CD14-positive monocyte (primary cell): ENCODE data around the gene DHRS3. TPM values are rescaled to one million over a fixed set of nuclear protein-coding genes. Genes with fewer than 3 reads are reported as not detected.

Source experiments
- DNase-seq, 3 donors: peaks; one replicate each; pipeline ENCODE4 v3.0.0-alpha.2; 2011 to 2022
- H2AFZ ChIP-seq: 2 replicates; pipeline ENCODE4 v1.6.0; 2012; ENCODE audit warnings: mild to moderate bottlenecking, low read depth, low read length, inconsistent platforms; ENCODE audit not compliant: insufficient read depth, poor library complexity, severe bottlenecking
- H3K27ac ChIP-seq, 2 donors: 1 replicate in 1 of 2; 2 replicates in 1 of 2; pipeline ENCODE4 v1.5.1; 2012 to 2013; ENCODE audit warnings: low read length in 2 of 2, control low read depth in 1 of 2, inconsistent platforms in 1 of 2, low read depth in 1 of 2, mild to moderate bottlenecking in 1 of 2
- H3K27me3 ChIP-seq, 2 donors: one replicate each; pipeline versions ENCODE4 v1.6.0 to v1.6.1; 2011 to 2013; ENCODE audit warnings: low read length in 2 of 2; ENCODE audit not compliant: control insufficient read depth in 2 of 2, insufficient read depth in 2 of 2
- H3K36me3 ChIP-seq, 2 donors: replicated peaks in 1 of 2; 1 replicate in 1 of 2; 2 replicates in 1 of 2; pipeline versions ENCODE4 v1.5.1 to v1.6.1; 2012 to 2013; ENCODE audit warnings: low read length in 2 of 2, control low read depth in 1 of 2, inconsistent platforms in 1 of 2, mild to moderate bottlenecking in 1 of 2; ENCODE audit not compliant: insufficient read depth in 2 of 2, control insufficient read depth in 1 of 2
- H3K4me1 ChIP-seq, 2 donors: 1 replicate in 1 of 2; 2 replicates in 1 of 2; pipeline versions ENCODE4 v1.5.1 to v1.6.1; 2012 to 2013; ENCODE audit warnings: low read length in 2 of 2, control low read depth in 1 of 2, inconsistent platforms in 1 of 2, mild to moderate bottlenecking in 1 of 2, moderate library complexity in 1 of 2; ENCODE audit not compliant: insufficient read depth in 2 of 2, control insufficient read depth in 1 of 2
- H3K4me2 ChIP-seq: replicated peaks from 2 replicates; pipeline ENCODE3; 2012; ENCODE audit warnings: low read length, moderate library complexity, mild to moderate bottlenecking; ENCODE audit not compliant: poor library complexity, severe bottlenecking; ENCODE audit errors: extremely low read depth
- H3K4me3 ChIP-seq, 3 experiments: fragments of 200-600 bp in 1 of 3; sonication (generic) in 1 of 3; replicated peaks in 1 of 3; 1 replicate in 2 of 3; 2 replicates in 1 of 3; pipeline ENCODE4 v1.5.1; 2011 to 2013; ENCODE audit warnings: low read length in 3 of 3, mild to moderate bottlenecking in 3 of 3, control low read depth in 2 of 3, low read depth in 2 of 3, inconsistent platforms in 1 of 3, moderate library complexity in 1 of 3
- H3K79me2 ChIP-seq: 2 replicates; pipeline ENCODE4 v1.6.0; 2012; ENCODE audit warnings: mild to moderate bottlenecking, control low read depth, inconsistent platforms, low read length, moderate library complexity; ENCODE audit not compliant: insufficient read depth
- H3K9ac ChIP-seq: 2 replicates; pipeline ENCODE4 v1.6.0; 2017; ENCODE audit warnings: low read length, mild to moderate bottlenecking; ENCODE audit not compliant: insufficient read depth, poor library complexity, severe bottlenecking
- H3K9me3 ChIP-seq, 2 donors: replicated peaks in 1 of 2; 1 replicate in 1 of 2; 2 replicates in 1 of 2; pipeline versions ENCODE4 v1.5.1 to v1.6.1; 2012 to 2013; ENCODE audit warnings: low read length in 2 of 2, control low read depth in 1 of 2; ENCODE audit not compliant: control insufficient read depth in 1 of 2, insufficient read depth in 1 of 2
- H4K20me1 ChIP-seq: 2 replicates; pipeline ENCODE4 v1.6.0; 2012; ENCODE audit warnings: mild to moderate bottlenecking, low read length, control low read depth, moderate library complexity; ENCODE audit not compliant: insufficient read depth
- H3K27ac Mint-ChIP-seq, 7 donors: one replicate each; pipeline ENCODE4 v1.8.0; 2020; ENCODE audit warnings: mild to moderate bottlenecking in 7 of 7, mixed read lengths in 7 of 7, moderate library complexity in 6 of 7, inconsistent platforms in 2 of 7
- H3K27me3 Mint-ChIP-seq, 3 donors: one replicate each; pipeline ENCODE4 v1.8.0; 2021 to 2022; ENCODE audit warnings: low read depth in 3 of 3, mild to moderate bottlenecking in 3 of 3, mixed read lengths in 3 of 3, moderate library complexity in 3 of 3, inconsistent platforms in 1 of 3
- H3K36me3 Mint-ChIP-seq, 2 donors: one replicate each; pipeline ENCODE4 v1.8.0; 2020; ENCODE audit warnings: mixed read lengths in 2 of 2, inconsistent platforms in 1 of 2, mild to moderate bottlenecking in 1 of 2
- H3K4me1 Mint-ChIP-seq: one replicate; pipeline ENCODE4 v1.8.0; 2020; ENCODE audit warnings: mild to moderate bottlenecking, mixed read lengths
- H3K4me3 Mint-ChIP-seq, 2 donors: one replicate each; pipeline ENCODE4 v1.8.0; 2020; ENCODE audit warnings: mild to moderate bottlenecking in 2 of 2, mixed read lengths in 2 of 2, moderate library complexity in 1 of 2
- H3K9me3 Mint-ChIP-seq, 7 donors: one replicate each; pipeline ENCODE4 v1.8.0; 2020 to 2022; ENCODE audit warnings: mixed read lengths in 7 of 7, mild to moderate bottlenecking in 6 of 7, moderate library complexity in 6 of 7, inconsistent platforms in 2 of 7
- CTCF ChIP-seq: fragments of 200-600 bp; IDR thresholded peaks from one replicate; pipeline ENCODE4 v1.8.0; 2022; ENCODE audit warnings: antibody characterized with exemption, mild to moderate bottlenecking
- WGBS: methylation state at CpG from one replicate; pipeline ENCODE4 v1.1.5; 2013; ENCODE audit warnings: missing lambda C conversion rate; ENCODE audit not compliant: insufficient coverage; 5-methylcytosine and 5-hydroxymethylcytosine counted together
- intact Hi-C, 2 donors: fragments of 100-400 bp; cut with micrococcal nuclease; formaldehyde crosslinking; loops; one replicate each; pipeline versions ENCODE4 v1.15.0 to v1.15.1; 2023
- polyA plus RNA-seq, 3 donors: library from polyadenylated mRNA; depleted of rRNA in 1 of 3; unstranded in 2 of 3; stranded (reverse) in 1 of 3; fragments of 300-500 nt in 2 of 3; fragments of >200 nt in 1 of 3; fragmentation: Illumina TruSeq in 2 of 3; gene quantifications; 1 replicate in 2 of 3; 2 replicates in 1 of 3; pipeline ENCODE4 v1.2.3, GENCODE V29; 2012 to 2021

Gene DHRS3
- polyA plus RNA-seq, 3 donors: 0.23 to 0.59 (median 0.29) TPM

- Histone ChIP-seq H3K9me3 (peaks cover 0 to 3% of the 10 kb centered on the region in 2 donors), H4K20me1 (no peaks in the 10 kb centered on the region), H3K36me3 (no peaks in the 10 kb centered on the region), H3K4me1 (peaks cover 49 to 61% of the 10 kb centered on the region in 2 donors), H3K79me2 (no peaks in the 10 kb centered on the region), H3K27me3 (no peaks in the 10 kb centered on the region), H3K9ac (no peak overlapping the region), H3K4me3 (peak overlapping the region in 1 of 3 experiments; percentile 65), H2AFZ (peak overlapping the region; percentile 66), H3K4me2 (peak overlapping the region; percentile 63), H3K27ac (peak overlapping the region in 1 of 2 donors; percentile 52)
- H3K9me3 Mint-ChIP-seq: peaks cover 0 to 13% (median 0%) of the 10 kb centered on the region in 7 donors
- WGBS: 99% methylated on average over 6 of the region's 8 CpGs
- H3K36me3 Mint-ChIP-seq: no peaks in the 10 kb centered on the region
- peak overlapping the region; percentile 52 to 79 for H3K4me3 Mint-ChIP-seq
- peaks cover 0 to 3% (median 3%) of the 10 kb centered on the region in 3 donors for H3K27me3 Mint-ChIP-seq
- peak overlapping the region in 4 of 7 donors; percentile 26 to 76 (median 45) for H3K27ac Mint-ChIP-seq
- peaks cover 61% of the 10 kb centered on the region for H3K4me1 Mint-ChIP-seq
- intact Hi-C loops: no loop called here
- TF ChIP-seq CTCF: no peak
- DNase-seq: no peak
Observed at GRCh38 chr1:12631571-12631970, 13.6 kb upstream of the DHRS3 start.

GRCh38 chr1:12630946-12631530 lies 13.0 kb upstream of the DHRS3 start:
- Histone ChIP-seq H3K4me3 (peak overlapping the region in 1 of 3 experiments; percentile 65), H3K9ac (peak overlapping the region; percentile 29), H3K79me2 (no peaks in the 10 kb centered on the region), H3K36me3 (no peaks in the 10 kb centered on the region), H4K20me1 (no peaks in the 10 kb centered on the region), H3K9me3 (peaks cover 0 to 3% of the 10 kb centered on the region in 2 donors), H3K27ac (peak overlapping the region; percentile 5 to 52), H3K27me3 (no peaks in the 10 kb centered on the region), H3K4me1 (peaks cover 49 to 61% of the 10 kb centered on the region in 2 donors), H2AFZ (peak overlapping the region; percentile 66), H3K4me2 (peak overlapping the region; percentile 63)
- peaks cover 0 to 5% (median 3%) of the 10 kb centered on the region in 3 donors for H3K27me3 Mint-ChIP-seq
- peak overlapping the region; percentile 52 to 79 for H3K4me3 Mint-ChIP-seq
- H3K27ac Mint-ChIP-seq: peak overlapping the region in 6 of 7 donors; percentile 26 to 76 (median 42)
- H3K9me3 Mint-ChIP-seq: peaks cover 0 to 12% (median 0%) of the 10 kb centered on the region in 7 donors
- peaks cover 61% of the 10 kb centered on the region for H3K4me1 Mint-ChIP-seq
- intact Hi-C loops: no loop called here
- WGBS: 20% methylated on average over 5 of the region's 6 CpGs
- TF ChIP-seq CTCF: no peak
- peak; percentile 54 to 74 (median 70) for DNase-seq
- H3K36me3 Mint-ChIP-seq: no peaks in the 10 kb centered on the region
